Erythroblast (primary cell): ENCODE data around the gene PTK7.

ENCODE experiments used
- DNase-seq, 2 experiments: peaks; one replicate each; lab custom pipeline; 2025; lab: John Stamatoyannopoulos, UW
- GATA1 ChIP-seq: IDR thresholded peaks from 2 replicates; pipeline ENCODE4 v1.6.1; 2011; ENCODE audit warnings: low read depth, mild to moderate bottlenecking, control low read depth, low read length, moderate library complexity
- POLR2A ChIP-seq: IDR thresholded peaks from 2 replicates; pipeline ENCODE4 v1.6.1; 2011; ENCODE audit warnings: mild to moderate bottlenecking, low read length

PTK7 gene

GRCh38 chr6:43186019-43186418, 109.9 kb downstream of the PTK7 start:
- no peak for DNase-seq
- TF ChIP-seq POLR2A = no peak
- no peak for TF ChIP-seq GATA1

GRCh38 chr6:43186706-43187105, 110.6 kb downstream of the PTK7 start:
- TF ChIP-seq POLR2A (no peak), GATA1 (no peak)
- no peak for DNase-seq

DNA sequence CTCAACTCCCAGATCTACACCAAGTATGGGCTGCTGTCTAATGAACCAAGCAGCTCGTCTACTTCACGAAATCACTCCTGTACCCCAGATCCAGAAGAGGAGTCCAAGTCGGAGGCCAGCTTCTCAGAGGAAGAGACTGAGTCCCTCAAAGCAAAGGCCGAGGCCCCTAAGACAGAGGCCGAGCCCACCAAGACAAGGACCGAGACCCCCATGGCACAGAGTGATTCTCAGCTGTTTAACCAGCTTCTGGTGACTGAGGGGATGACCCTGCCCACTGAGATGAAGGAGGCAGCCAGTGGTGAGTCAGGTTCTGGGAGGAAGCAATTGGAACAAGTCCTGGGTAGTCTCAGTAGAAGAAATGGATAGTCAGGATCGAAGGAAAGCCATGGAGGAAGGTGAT, 111.7 kb downstream of the PTK7 start:
- no peak for DNase-seq
- no peak for TF ChIP-seq GATA1
- no peak for TF ChIP-seq POLR2A

- no peak for DNase-seq
- no peak for TF ChIP-seq GATA1
- no peak for TF ChIP-seq POLR2A
Observed at GRCh38 chr6:43188426-43188825, 112.3 kb downstream of the PTK7 start.

GRCh38 chr6:43189776-43190304, 113.7 kb downstream of the PTK7 start:
- DNase-seq = peak; percentile 39 to 70
- TF ChIP-seq POLR2A = no peak
- TF ChIP-seq GATA1 = no peak

GRCh38 chr6:43192911-43193310, 116.8 kb downstream of the PTK7 start:
- TF ChIP-seq POLR2A (no peak), GATA1 (no peak)
- no peak for DNase-seq

DNA sequence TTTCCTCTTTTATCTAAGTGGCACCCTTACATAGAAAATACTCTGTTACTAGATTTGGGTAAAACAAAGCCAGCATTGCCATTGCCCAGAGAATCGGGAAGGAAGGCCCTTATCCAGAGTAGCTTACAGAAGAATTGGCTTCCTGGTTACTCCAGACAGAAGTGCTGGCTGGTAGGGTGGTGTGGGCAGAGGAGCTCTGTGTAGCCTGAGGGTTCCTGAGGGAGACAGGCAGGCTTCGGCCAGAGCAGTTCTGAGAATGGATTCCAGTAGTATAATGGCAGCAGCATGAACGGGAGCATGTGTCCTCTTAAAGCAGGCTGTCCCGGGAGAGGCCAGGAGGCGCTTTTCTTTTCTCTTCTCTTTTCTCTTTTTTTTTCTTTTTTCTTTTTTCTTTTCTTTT, 117.8 kb downstream of the PTK7 start:
- TF ChIP-seq GATA1 (no peak), POLR2A (no peak)
- no peak for DNase-seq

DNA sequence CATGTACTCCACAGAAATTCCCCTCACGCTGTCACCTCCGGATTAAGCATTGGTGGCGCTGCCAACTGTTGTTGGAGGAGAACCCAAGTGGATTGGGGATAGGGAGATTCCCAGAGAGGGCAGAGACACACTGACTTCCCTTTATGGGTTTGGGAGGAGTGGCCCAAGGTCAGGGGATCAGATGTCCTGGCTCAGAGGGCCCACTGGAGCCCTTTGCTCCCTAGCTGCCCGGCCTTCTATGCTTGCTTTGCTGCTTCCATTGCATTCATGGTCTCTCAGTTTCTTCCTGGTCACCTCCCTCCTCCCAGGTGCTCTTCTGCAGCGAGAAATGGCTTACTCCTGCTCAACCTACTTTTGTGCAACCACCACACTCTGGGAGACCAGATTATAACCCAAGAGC, 120.2 kb downstream of the PTK7 start:
- no peak for DNase-seq
- TF ChIP-seq GATA1 = no peak
- no peak for TF ChIP-seq POLR2A

DNA sequence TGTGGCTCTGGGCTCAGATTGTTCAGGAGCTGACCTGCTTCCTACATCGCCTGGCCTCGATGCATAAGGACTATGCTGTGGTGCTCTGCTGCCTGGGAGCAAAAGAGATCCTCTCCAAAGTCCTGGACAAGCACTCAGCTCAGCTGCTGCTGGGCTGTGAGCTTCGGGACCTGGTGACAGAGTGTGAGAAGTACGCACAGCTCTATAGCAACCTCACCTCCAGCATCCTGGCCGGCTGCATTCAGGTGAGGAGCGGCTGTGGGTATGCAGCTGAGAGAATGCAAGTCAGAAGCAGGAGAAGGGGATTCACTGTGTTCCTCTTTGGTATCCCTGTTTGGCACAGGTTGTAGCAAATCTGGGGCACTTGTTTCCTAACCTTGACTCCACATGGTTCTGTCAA, 123.8 kb downstream of the PTK7 start:
- no peak for DNase-seq
- TF ChIP-seq POLR2A (no peak), GATA1 (no peak)

DNA sequence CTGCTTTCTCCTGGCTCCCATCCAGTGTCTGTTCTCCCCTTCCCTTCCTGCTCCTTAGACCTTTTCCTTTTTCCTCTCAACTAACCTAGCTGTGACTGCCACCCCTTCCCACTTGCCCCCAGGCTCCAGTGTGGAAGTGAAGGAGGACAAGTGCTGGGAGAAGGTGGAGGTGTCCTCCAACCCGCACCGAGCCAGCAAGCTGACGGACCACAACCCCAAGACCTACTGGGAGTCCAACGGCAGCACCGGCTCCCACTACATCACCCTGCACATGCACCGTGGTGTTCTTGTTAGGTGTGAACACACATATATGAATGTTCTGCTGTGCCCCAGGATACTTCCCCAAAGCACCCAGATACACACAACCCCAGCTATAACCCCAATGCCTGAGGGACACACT, 124.4 kb downstream of the PTK7 start:
- no peak for DNase-seq
- TF ChIP-seq POLR2A = no peak
- TF ChIP-seq GATA1 = no peak

GRCh38 chr6:43202451-43202850, 126.3 kb downstream of the PTK7 start:
- TF ChIP-seq POLR2A (no peak), GATA1 (no peak)
- no peak for DNase-seq

GRCh38 chr6:43203029-43203717, 127.1 kb downstream of the PTK7 start:
- no peak for DNase-seq
- TF ChIP-seq POLR2A (no peak), GATA1 (no peak)

DNA sequence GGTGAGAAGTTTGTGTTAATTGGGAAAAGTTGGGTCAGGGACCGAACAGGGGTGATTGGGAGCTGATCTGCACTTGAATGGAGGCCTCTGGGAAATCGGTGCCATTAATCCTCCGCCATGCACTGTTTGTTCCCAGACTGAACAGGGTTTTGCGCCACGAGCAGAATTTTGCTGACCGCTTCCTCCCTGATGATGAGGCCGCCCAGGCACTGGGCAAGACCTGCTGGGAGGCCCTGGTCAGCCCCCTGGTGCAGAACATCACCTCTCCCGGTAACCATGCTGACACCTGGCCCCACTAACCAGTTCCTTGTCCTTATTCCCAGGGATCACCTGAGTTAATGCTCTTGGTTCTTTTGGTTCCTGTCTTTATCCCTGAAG, 127.6 kb downstream of the PTK7 start:
- TF ChIP-seq POLR2A (no peak), GATA1 (no peak)
- DNase-seq = no peak

GRCh38 chr6:43204271-43205105, 128.4 kb downstream of the PTK7 start:
- no peak for TF ChIP-seq POLR2A
- no peak for TF ChIP-seq GATA1
- no peak for DNase-seq
